ENCODE results near the gene TBX10.

DNA sequence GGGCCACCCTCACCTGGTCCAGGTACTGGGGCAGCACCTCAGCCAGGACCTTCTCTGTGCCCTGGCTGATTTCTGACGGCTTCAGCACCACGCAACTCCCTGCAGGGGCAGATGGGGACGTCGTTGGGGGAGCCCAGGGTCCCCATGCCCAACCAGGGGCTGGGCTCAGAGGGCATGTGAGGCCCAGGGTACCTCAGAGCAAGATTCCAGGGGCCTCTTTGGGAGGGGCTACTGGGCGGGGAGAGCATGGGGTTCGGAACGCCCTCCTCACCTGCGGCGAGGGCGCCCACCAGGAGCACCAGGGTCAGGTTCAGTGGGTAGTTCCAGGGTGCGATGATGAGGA lies 26.7 kb upstream of the TBX10 start:
- TF ChIP-seq, protein P1, sequence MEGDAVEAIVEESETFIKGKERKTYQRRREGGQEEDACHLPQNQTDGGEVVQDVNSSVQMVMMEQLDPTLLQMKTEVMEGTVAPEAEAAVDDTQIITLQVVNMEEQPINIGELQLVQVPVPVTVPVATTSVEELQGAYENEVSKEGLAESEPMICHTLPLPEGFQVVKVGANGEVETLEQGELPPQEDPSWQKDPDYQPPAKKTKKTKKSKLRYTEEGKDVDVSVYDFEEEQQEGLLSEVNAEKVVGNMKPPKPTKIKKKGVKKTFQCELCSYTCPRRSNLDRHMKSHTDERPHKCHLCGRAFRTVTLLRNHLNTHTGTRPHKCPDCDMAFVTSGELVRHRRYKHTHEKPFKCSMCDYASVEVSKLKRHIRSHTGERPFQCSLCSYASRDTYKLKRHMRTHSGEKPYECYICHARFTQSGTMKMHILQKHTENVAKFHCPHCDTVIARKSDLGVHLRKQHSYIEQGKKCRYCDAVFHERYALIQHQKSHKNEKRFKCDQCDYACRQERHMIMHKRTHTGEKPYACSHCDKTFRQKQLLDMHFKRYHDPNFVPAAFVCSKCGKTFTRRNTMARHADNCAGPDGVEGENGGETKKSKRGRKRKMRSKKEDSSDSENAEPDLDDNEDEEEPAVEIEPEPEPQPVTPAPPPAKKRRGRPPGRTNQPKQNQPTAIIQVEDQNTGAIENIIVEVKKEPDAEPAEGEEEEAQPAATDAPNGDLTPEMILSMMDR (IDR thresholded peaks at IDR 0.05): no peak
- no peak for TF ChIP-seq EP300 (IDR thresholded peaks at IDR 0.05)

All from upper lobe of left lung (tissue), 4 donors.